Dermis microvascular lymphatic vessel endothelial cell (primary cell): ENCODE data around the gene HBM. TPM values are rescaled to one million over a fixed set of nuclear protein-coding genes. Genes with fewer than 3 reads are reported as not detected.
"Not testable (repeated sequence)": the region's sequence is repeated elsewhere in the genome, so short reads cannot be mapped to it uniquely, and the experiment has no call there.

Experiments used
- DNase-seq, 2 donors: peaks; one replicate each; pipeline versions ENCODE4 v3.0.0 to v3.0.0-alpha.2; 2010; ENCODE audit warnings: low read depth in 2 of 2
- total RNA-seq: library from RNA; depleted of rRNA; stranded (reverse); fragments of >200 nt; gene quantifications from 2 replicates; pipeline ENCODE4 v1.2.1, GENCODE V29; 2014

The HBM gene
- total RNA-seq, 1 donor from 2014 or later: not detected

DNA sequence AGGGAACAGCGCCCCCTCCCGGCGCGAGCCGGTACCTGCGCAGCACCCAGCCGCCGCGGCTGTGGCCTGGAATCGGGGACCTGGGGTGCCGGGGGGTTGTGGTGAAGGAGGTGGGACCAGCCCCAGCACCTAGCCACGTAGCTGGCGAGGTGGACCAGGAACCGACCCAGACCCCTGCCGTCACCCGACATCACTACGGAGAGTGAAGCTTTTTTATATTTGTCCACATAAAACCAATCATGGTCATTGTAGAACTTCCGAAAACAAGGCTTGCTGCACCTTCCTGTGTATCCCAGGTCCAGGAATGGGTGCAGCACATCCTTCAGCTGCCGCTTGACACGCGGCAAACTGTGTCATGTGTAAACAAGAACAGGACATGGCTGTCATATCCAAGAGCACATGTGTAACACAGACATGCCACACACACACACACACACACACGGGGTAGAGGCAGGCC is 15.8 kb downstream of the HBM start:
- peak in 1 of 2 donors; percentile 15 for DNase-seq

DNA sequence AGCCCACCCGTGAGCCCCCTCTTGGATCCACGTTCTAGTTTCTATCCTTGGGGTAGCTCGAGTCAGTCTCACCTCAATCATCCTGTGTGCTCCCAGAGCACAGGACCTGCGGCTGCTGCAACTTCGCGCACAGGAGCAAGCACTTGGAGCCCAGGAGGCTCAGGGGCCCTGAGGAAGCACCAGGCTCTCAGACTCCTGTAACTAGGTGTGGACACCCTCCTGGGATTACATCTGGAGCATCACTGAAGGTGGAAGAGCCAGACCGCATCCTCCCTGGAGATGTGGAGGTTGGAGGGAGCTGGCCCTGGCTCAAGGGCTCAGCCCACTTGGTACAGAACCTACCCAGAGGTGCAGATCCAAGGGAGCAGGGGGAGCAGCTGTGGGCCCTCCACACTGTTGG is 17.2 kb downstream of the HBM start:
- DNase-seq: no peak

- no peak for DNase-seq
Measured at GRCh38 chr16:185213-185612, 19.4 kb downstream of the HBM start.

GRCh38 chr16:185691-186090 is 19.9 kb downstream of the HBM start:
- DNase-seq: no peak

GRCh38 chr16:187330-187729 is 21.6 kb downstream of the HBM start:
- no peak for DNase-seq

DNA sequence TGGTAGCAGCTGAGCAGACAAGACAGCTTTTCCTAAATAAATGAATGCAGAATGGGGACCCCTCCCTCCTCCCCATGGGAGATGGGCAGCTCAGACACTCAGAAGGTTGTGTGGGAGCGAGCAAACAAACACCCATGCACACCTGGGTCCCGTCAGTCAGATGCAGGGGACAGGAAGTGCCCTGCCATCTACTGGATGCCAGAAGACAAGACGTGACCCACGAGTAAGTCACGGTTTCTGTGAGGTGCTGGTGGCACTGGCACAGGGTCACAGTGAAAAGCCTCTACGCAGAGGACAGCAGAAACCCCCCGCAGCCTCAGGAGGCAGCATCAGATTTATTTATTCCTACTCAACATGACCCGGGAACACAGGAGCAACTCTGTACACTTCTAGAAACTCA is 22.9 kb downstream of the HBM start:
- no peak for DNase-seq

DNA sequence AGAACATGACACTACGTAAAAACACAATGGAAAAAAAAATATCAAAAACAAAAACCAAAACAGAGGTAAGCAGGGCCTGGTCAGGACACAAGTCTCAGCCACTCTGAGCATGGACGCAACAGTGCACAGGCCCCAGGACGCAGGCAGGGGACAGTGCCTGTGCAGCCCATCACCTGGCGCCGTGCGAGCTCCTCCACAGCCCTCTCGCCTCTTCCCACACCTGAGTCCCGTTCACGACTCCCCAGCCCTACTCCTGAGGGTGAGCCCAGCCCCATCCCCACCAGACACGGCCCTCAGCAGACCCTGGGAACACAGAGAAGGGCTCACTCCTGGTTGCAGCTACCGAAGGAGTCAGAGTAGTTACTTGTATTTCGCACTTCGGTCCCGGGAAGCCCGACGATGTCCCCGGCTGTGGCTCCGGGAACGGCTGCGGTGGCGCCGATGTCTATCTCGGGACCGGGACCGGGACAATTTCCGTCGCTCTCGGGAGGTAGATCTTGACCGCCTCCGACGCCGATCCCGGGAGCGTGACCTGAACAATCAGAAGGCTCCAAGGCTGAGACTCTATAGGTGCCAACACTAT is 23.9 kb downstream of the HBM start:
- no peak for DNase-seq

DNA sequence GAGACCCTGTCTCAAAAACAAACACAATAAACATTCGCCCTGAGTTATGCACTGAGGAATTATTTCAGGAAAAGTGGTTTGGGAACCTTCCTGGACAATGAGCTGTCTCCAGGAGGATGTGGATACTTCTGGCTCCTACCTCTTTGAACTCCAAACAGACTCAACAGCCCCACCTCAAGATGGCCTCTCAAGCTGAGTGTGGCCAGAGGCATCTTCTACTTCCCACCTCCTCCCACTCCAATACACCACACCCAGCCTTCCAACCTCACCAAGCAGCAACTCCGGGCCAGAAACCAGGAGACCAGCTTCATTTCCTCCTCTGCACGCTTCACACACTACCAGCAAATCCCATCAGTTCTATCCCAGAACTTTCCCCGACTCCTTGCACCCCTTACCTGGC is 26.1 kb downstream of the HBM start:
- DNase-seq: no peak

DNA sequence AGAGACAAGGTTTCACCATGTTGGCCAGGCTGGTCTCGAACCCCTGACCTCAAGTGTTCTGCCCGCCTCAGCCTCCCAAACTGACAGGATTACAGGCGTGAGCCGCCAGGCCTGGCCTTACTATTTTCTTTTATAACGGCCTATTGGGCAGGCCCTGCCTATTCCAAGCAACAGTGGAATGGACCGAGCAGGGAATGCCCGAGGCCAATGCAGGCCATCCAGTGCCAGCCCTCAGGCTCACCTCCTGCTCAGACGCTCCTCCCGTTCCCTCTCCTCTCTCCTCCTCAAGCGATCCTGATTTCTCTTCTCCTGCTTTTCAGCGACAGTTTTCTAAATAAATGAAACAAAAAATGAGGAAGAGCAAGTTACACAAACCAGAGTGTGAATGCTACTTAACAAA is 26.9 kb downstream of the HBM start:
- DNase-seq: no peak

- no peak for DNase-seq
Measured at GRCh38 chr16:193441-193840, 27.7 kb downstream of the HBM start.

DNA sequence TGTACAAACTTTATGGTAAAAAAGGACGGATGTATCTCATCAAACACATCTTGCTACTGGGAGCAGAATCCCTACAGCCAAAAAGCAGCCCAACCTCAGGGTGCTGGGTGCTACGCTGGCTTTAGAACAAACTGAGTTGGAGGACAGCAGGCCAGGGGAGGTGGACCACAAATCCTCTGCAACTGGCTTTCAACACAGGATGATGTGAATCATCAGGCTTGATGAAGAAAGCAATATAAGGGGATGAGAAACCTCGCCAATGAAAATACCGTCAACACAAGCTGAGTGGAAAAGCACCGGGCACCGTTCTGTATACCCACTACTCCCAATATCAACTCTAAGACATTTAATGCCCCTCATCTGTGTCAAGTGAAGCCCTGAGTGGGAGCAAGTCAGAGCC is 28.7 kb downstream of the HBM start:
- DNase-seq: peak in 1 of 2 donors; percentile 55

- DNase-seq: no peak
Measured at GRCh38 chr16:200388-200787, 34.6 kb downstream of the HBM start.

- DNase-seq: no peak
Measured at GRCh38 chr16:203246-203645, 37.5 kb downstream of the HBM start.

DNA sequence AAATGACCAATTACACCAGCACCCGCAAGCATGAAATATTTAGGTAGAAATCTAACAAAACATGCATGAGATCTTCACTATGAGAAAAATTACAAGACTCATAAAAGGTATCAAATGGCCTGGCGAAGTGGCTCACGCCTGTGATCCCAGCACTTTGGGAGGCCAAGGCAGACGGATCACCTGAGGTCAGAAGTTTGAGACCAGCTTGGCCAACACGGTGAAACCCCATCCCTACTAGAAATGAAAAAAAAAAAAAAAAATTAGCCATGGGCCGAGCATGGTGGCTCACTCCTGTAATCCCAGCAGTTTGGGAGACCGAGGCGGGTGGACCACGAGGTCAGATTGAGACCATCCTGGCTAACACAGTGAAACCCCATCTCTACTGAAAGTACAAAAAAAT is 38.3 kb downstream of the HBM start:
- not testable (repeated sequence) for DNase-seq

DNA sequence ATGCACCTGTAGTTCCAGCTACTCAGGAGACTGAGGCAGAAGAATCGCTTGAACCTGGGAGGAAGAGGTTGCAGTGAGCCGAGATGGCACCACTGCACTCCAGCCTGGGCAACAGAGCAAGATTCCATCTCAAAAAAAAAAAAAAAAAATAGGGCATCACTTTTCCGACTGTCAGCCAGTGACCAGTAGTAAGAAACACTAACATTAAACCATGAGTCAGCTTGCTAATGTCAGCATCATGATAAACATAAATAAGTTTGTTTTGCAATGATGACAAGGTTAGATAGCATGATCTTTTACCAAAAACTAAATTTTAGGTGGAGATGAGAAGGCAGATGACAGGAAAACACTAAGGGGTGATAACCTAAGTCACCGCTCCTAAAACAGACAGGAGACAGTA is 43.6 kb downstream of the HBM start:
- not testable (repeated sequence) for DNase-seq

DNA sequence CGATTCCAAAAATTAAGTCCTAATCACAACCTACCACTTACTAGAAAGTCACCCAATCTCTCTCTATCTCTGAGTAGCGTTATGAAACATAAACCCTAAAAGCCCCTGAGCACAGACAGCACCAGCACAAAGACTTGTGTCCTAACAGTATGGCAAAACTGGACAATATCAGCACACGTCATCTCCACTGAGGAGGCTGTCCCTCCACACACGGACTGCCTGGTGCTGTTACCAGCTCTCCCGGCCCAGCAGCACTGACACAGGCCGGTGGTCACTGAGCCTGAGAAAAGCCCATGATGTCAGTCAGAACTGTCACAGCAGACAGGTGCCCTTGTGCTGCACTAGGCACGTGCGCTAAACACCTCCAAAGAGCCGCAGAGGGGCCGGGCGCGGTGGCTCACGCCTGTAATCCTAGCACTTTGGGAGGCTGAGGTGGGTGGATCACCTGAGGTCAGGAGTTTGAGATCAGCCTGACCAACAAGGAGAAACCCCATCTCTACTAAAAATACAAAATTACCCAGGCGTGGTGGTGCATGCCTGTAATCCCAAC is 45.9 kb downstream of the HBM start:
- not testable (repeated sequence) for DNase-seq

DNA sequence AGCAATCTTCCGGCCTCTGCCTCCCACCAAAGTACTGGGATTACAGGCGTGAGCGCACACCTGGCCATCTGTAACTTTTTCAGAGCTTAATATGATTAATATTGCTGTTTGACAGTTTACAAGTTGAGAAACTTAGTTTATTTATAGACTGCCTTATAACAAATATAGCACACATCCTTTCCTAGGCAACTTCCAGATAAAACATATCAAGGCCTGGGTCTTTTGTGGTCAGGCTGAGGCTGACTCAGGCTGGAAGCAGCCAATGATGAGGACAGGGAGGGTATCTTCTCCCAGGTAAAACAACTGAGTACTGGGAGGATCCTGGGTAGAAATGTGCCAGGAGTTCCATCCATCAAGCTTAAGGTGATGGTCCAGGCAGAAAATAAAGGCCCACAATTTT is 47.2 kb downstream of the HBM start:
- DNase-seq: no peak

Other genes with a start within 250 kb of the HBM start
- gene POLR3K, start 112.4 kb upstream of the HBM start, total RNA-seq: 4.9 and 5.7 TPM in 2 replicates
- gene SNRNP25, start 112.2 kb upstream of the HBM start, total RNA-seq: 15.6 and 27.1 TPM in 2 replicates
- gene RHBDF1, start 93.3 kb upstream of the HBM start, total RNA-seq: 14.5 and 22.6 TPM in 2 replicates
- gene MPG, start 87.8 kb upstream of the HBM start, total RNA-seq: 187 and 208 TPM in 2 replicates
- 3.2 and 8.0 TPM in 2 replicates for gene NPRL3, start 27.3 kb upstream of the HBM start, total RNA-seq
- gene HBZ, start 13.3 kb upstream of the HBM start, total RNA-seq: not detected in 2 replicates
- gene HBA2, start 6.9 kb downstream of the HBM start, total RNA-seq: 0.51 TPM in 1 of 2 replicates, not detected in the other
- not detected in 2 replicates for gene HBA1, start 10.7 kb downstream of the HBM start, total RNA-seq
- gene HBQ1, start 14.5 kb downstream of the HBM start, total RNA-seq: 0.63 and 1.4 TPM in 2 replicates
- gene LUC7L, start 63.5 kb downstream of the HBM start, total RNA-seq: 27.6 and 31.2 TPM in 2 replicates
- 33.1 and 58.9 TPM in 2 replicates for gene FAM234A, start 68.8 kb downstream of the HBM start, total RNA-seq
- gene RGS11, start 110.0 kb downstream of the HBM start, total RNA-seq: 0.26 and 0.38 TPM in 2 replicates
- 0.13 TPM in 1 of 2 replicates, not detected in the other for gene ARHGDIG, start 114.6 kb downstream of the HBM start, total RNA-seq
- gene PDIA2, start 117.2 kb downstream of the HBM start, total RNA-seq: under 0.01 TPM in 1 of 2 replicates, not detected in the other
- gene AXIN1, start 186.7 kb downstream of the HBM start, total RNA-seq: 13.6 and 19.7 TPM in 2 replicates
- 60.3 and 77.0 TPM in 2 replicates for gene MRPL28, start 204.6 kb downstream of the HBM start, total RNA-seq
- gene PGAP6, start 216.0 kb downstream of the HBM start, total RNA-seq: 66.6 and 120 TPM in 2 replicates
- gene NME4, start 231.2 kb downstream of the HBM start, total RNA-seq: 45.4 and 50.3 TPM in 2 replicates
- 11.4 and 19.2 TPM in 2 replicates for gene DECR2, start 235.9 kb downstream of the HBM start, total RNA-seq